GM21515 (cell line): ENCODE measurements around the gene NPY.

Experiments
- ATAC-seq: cut with Tn5 transposase; IDR thresholded peaks from one replicate; pipeline ENCODE4 v1.9.1; 2021; ENCODE audit not compliant: unreplicated experiment

NPY gene

DNA sequence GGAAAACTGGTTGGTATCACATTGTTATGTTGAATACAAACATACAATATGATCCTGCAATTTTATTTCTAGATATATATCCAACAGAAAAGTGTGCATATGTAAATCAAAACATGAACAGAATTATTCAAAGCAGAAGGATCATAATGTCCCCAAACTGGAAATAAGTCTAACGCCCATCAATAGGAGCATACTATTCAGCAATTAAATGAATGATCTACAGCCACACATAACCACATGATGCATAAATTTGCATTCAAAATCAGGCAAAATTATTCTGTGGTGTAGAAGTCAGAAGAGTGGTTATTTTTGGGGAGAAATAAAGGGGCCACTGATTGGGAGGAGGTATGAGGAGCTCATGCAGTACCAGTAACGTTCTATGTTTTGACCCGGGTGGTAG lies 28.6 kb downstream of the NPY start:
- ATAC-seq: no peak

DNA sequence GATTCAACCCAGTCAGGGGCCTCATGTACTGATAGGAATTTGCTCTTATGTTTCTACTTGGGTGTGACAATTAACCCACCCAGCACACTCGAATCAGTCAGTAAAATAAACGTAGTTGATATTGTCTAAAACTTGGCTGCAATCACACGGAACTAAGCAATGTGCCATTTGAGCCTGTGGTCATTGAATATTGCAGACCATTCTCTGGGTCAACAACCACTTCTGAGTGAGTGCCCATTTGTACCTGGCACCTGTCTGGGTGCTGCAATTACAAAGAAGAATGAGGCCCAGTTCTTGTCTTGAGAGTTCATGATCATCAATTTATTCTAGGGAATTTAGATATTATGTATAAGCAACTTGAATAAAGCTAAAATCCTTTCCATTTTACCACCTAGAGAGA lies 29.8 kb downstream of the NPY start:
- ATAC-seq: no peak

DNA sequence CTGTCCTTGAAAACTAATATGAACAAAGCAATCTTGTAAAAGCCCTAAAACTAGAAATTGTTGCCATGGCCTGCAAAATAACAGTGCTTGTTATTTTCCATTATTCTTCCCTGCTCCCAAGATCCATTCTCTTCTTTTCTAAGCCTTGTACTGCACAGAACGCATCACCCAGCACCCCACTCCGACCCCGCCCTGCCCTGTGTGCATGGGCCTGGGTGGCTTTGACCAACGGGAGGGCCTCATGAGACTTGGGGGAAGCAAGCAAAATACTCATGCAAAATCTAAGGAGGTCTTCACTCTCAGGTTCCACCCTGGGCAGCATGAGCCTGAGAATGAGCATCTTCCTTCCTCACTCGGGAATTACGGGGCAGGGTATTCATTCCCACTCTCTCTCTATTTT lies 32.4 kb downstream of the NPY start:
- ATAC-seq: no peak

DNA sequence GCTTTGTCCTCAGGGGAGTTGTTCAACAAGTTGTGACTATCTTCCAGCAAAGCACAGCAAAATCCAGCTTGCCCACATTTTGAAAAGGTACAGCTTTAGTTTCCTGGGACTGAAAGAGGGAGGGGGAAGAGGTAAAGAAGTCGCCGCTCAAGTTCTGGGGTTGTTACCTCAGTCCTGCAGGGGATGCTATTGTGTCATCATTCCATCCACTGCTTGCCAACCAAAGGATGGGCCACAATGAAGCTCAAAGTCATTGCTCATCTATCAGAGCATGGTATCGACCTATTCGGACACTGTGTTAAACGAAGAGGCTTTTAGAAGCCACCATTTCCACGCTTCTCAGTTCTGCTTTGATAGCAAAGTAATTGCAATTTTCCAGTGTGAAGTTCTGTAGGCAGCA lies 34.3 kb downstream of the NPY start:
- no peak for ATAC-seq

DNA sequence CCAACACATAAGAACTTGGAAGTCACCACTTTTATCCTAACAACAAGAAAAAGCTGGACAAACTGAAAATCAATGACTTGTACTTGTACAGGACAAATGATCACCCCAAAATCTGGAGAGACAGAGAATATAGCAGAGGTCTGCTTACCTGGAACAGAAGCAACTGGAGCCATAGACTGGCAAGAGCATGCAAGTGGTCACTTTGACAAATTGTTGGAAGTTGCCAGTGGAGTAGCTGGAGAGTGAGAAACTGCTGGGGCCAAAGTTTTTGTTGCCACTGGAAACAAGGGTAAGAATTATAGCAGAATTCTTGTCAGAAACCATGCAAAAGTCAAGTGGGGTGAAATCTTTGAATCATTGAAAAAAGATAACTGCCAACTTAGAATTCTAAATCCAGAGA lies 35.2 kb downstream of the NPY start:
- no peak for ATAC-seq

GRCh38 chr7:24323961-24324480 lies 40.0 kb downstream of the NPY start:
- ATAC-seq: no peak

- peak; percentile 75 for ATAC-seq
Observed at GRCh38 chr7:24325708-24326107, 41.7 kb downstream of the NPY start.

- no peak for ATAC-seq
Observed at GRCh38 chr7:24328050-24328449, 44.1 kb downstream of the NPY start.

DNA sequence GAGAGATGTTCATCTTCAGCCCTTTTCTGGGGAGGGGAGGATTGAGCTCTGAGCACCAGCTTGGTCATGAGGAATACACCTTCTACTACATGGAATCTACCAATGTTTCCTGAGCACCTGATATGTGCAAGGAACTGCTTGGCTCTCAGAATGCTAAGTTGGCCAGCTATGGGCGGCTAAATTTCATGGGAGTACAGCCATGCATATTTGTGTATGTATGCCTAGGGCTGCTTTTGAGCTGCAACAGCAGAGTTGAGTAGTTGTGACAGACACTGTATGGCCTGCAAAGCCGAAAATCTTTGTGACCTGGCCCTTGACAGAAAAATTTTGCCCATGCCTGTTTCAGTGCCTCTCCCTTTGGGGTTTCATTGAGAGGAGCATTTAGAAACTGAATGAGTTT lies 44.9 kb downstream of the NPY start:
- no peak for ATAC-seq

GRCh38 chr7:24334012-24334411 lies 50.0 kb downstream of the NPY start:
- no peak for ATAC-seq

DNA sequence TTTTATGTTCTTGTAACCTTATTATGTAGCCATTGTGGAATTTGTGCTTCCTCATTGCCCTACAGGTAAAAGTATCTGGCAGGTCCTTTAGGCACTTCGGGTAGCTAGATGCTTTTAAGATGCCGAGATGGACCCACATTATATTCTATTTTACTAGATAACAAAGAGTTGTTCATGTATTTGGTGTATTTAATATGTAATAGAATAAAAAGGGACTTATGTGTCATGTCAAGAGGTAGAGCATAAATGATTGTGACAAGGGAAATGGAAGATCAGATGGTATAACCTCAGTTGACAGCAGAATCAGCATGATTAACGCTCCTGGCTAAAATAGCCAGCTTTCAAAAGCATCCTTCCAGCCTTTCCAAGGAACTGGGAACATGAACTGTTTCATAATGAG lies 50.6 kb downstream of the NPY start:
- no peak for ATAC-seq

- no peak for ATAC-seq
Observed at GRCh38 chr7:24336461-24336860, 52.5 kb downstream of the NPY start.

DNA sequence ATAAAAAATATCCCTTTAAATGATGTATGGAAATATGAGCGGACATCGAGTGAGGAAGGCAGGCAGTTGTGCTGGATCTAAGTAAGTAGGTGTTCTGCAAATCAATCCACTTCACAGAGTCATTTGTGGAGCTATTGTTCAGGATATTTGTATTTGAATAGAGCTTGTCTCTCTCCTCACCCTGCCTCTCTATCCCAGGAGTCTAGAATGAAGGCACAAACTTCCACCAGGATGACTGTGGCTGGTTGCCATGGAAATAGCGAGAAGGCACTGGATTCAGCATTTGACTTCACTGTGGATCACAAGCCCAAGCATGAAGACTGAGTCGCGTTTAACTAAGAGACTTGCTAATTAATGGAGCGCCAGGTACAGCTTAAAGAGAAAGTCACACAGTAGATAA lies 53.2 kb downstream of the NPY start:
- ATAC-seq: no peak

DNA sequence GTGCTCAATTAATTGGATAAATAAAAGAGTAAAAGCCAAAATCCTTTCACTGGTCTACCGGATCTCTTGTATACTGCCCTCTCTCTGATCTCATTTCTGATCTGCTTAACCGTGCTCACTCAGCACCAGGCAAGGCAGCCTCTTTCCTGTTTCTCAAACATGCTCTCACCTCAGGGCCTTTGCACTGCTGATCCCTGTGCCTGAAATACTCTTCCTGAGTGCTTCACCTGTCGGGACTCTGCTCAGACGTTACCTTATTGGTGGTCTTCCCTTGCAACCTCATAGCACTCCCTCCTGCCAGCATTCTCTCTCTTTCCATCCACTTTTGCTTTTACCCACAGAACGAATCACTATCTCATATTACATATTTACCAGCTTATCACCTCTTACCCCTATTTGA lies 55.6 kb downstream of the NPY start:
- ATAC-seq: no peak

DNA sequence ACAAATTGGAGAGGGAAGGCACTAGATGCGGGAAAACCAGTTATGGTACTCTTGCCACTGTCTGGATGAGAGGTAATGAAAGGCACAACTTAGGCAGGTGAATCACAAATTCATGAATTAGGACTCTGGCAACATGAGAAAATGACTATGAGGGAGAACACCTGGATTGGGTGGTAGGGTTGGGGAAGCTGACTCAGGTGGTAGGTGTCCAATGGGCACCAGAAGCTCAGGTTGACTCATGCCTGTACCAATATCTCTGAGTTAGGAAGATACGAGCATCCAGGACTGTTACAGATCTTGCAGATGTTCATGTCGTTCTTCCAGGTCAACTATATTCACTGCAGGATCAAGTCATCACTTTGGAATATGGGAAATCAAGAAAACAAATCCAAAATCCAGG lies 56.7 kb downstream of the NPY start:
- no peak for ATAC-seq
